ENCODE measurements around the gene ELK1.

Gene ELK1

DNA sequence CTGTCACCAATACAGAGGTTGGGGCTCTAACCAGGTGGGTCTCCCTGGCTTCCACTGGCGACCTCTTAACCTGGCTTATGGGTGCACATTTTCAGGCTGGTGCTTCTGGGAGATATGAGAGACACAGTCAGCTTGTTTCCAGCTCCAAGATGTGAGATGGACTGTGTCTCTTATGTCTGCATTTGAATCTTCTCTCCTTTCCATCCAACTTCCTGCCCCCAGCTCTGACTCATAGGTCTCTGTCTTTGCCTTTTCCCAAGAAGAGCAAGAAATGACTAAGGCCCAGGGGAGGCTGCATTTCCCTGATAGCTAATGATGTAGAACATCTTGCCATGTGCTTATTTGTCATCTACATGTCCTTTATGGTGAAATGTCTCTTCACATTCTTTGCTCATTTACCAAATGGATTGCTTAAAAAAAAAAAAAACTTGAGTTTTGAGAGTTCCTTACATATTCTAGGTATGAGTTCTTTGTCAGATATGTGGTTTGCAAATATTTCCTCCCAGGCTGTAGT is 11.8 kb upstream of the ELK1 start:
- peak; percentile 43; the same call in 2 of the 3 replicates for ATAC-seq (ENCODE audit: low read depth)
- peaks cover 11% of the 10 kb centered on the region for H3K36me3 ChIP-seq (ENCODE audit: low read depth)
- TF ChIP-seq CTCF (IDR thresholded peaks at IDR 0.05; ENCODE audit: poor library complexity, severe bottlenecking) = no peak
- no peak for DNase-seq (ENCODE audit: low spot score)
- H3K27ac ChIP-seq (ENCODE audit: poor library complexity, severe bottlenecking) = peak overlapping the region; percentile 48
- no peaks in the 10 kb centered on the region for H3K4me1 ChIP-seq (ENCODE audit: insufficient read depth, poor library complexity, severe bottlenecking)
- H3K27me3 ChIP-seq (ENCODE audit: insufficient read depth, poor library complexity, severe bottlenecking) = no peaks in the 10 kb centered on the region
- no peak overlapping the region for H3K4me3 ChIP-seq (ENCODE audit: severe bottlenecking)
- H3K9me3 ChIP-seq (ENCODE audit: severe bottlenecking) = no peaks in the 10 kb centered on the region

DNA sequence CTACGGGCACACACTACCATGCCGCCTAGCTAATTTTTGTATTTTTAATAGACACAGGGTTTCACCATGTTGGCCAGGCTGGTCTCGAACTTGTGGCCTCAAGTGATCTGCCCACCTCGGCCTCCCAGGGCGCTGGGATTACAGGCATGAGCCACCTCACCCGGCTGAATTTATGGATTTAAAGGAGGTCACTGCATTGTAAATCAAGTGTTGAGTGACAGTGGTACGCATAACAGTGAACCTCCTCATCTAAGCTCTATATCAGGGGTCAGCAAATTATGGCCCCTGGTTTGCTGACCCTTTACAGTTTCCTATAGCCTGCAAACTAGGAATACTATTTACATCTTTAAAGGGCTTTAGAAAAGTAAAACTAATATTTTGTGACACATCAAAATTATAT is 11.2 kb upstream of the ELK1 start:
- Histone ChIP-seq H3K27me3 (ENCODE audit: insufficient read depth, poor library complexity, severe bottlenecking) (no peaks in the 10 kb centered on the region), H3K27ac (ENCODE audit: poor library complexity, severe bottlenecking) (peak overlapping the region; percentile 48), H3K36me3 (ENCODE audit: low read depth) (peaks cover 18% of the 10 kb centered on the region), H3K4me1 (ENCODE audit: insufficient read depth, poor library complexity, severe bottlenecking) (no peaks in the 10 kb centered on the region), H3K4me3 (ENCODE audit: severe bottlenecking) (no peak overlapping the region), H3K9me3 (ENCODE audit: severe bottlenecking) (no peaks in the 10 kb centered on the region)
- DNase-seq (ENCODE audit: low spot score) (no peak), ATAC-seq (ENCODE audit: low read depth) (no peak)
- TF ChIP-seq CTCF (IDR thresholded peaks at IDR 0.05; ENCODE audit: poor library complexity, severe bottlenecking) = no peak

- Histone ChIP-seq H3K4me3 (ENCODE audit: severe bottlenecking) (peak overlapping the region; percentile 88), H3K36me3 (ENCODE audit: low read depth) (peaks cover 31% of the 10 kb centered on the region), H3K4me1 (ENCODE audit: insufficient read depth, poor library complexity, severe bottlenecking) (no peaks in the 10 kb centered on the region), H3K27me3 (ENCODE audit: insufficient read depth, poor library complexity, severe bottlenecking) (no peaks in the 10 kb centered on the region), H3K9me3 (ENCODE audit: severe bottlenecking) (no peaks in the 10 kb centered on the region), H3K27ac (ENCODE audit: poor library complexity, severe bottlenecking) (peak overlapping the region; percentile 67)
- no peak for ATAC-seq (ENCODE audit: low read depth)
- no peak for DNase-seq (ENCODE audit: low spot score)
- no peak for TF ChIP-seq CTCF (IDR thresholded peaks at IDR 0.05; ENCODE audit: poor library complexity, severe bottlenecking)
Observed at GRCh38 chrX:47659421-47659726, 9.0 kb upstream of the ELK1 start.

- Histone ChIP-seq H3K9me3 (ENCODE audit: severe bottlenecking) (no peaks in the 10 kb centered on the region), H3K27me3 (ENCODE audit: insufficient read depth, poor library complexity, severe bottlenecking) (no peaks in the 10 kb centered on the region), H3K27ac (ENCODE audit: poor library complexity, severe bottlenecking) (peak within 1 kb of the TSS; percentile 67), H3K4me1 (ENCODE audit: insufficient read depth, poor library complexity, severe bottlenecking) (no peaks in the 10 kb centered on the region), H3K4me3 (ENCODE audit: severe bottlenecking) (peak within 1 kb of the TSS; percentile 88), H3K36me3 (ENCODE audit: low read depth) (peaks cover 32% of the 10 kb centered on the region)
- peak; percentile 86 for ATAC-seq (ENCODE audit: low read depth)
- peak; percentile 92 for DNase-seq (ENCODE audit: low spot score)
- no peak for TF ChIP-seq CTCF (IDR thresholded peaks at IDR 0.05; ENCODE audit: poor library complexity, severe bottlenecking)
Observed at GRCh38 chrX:47658684-47659420, 8.5 kb upstream of the ELK1 start, which contains the start of gene UXT. TSS of gene UXT (minus strand) at chrX:47659180. CDS start at chrX:47658927, 253 bp downstream.

GRCh38 chrX:47658301-47658683 is 7.9 kb upstream of the ELK1 start:
- no peak for ATAC-seq (ENCODE audit: low read depth)
- no peak for TF ChIP-seq CTCF (IDR thresholded peaks at IDR 0.05; ENCODE audit: poor library complexity, severe bottlenecking)
- H3K9me3 ChIP-seq (ENCODE audit: severe bottlenecking) = no peaks in the 10 kb centered on the region

More at GRCh38 chrX:47658301-47658683, 7.9 kb upstream of the ELK1 start:
- no peak for DNase-seq (ENCODE audit: low spot score)
- Histone ChIP-seq H3K4me1 (ENCODE audit: insufficient read depth, poor library complexity, severe bottlenecking) (no peaks in the 10 kb centered on the region), H3K27ac (ENCODE audit: poor library complexity, severe bottlenecking) (peak overlapping the region; percentile 67), H3K36me3 (ENCODE audit: low read depth) (peaks cover 38% of the 10 kb centered on the region), H3K4me3 (ENCODE audit: severe bottlenecking) (peak overlapping the region; percentile 88), H3K27me3 (ENCODE audit: insufficient read depth, poor library complexity, severe bottlenecking) (no peaks in the 10 kb centered on the region)

Measured in RWPE2 (cell line).